Right atrium auricular region (tissue), 2 donors: Measurements from ENCODE around the gene PPP1R15B. TPM values are rescaled to one million over a fixed set of nuclear protein-coding genes. Genes with fewer than 3 reads are reported as not detected.
A peak's percentile ranks its signal among the peaks of the same experiment; 100 is the strongest.

Experiments used
- DNase-seq: peaks from one replicate; pipeline ENCODE4 v3.0.0-alpha.2; 2019; ENCODE audit warnings: low spot score
- H3K27ac ChIP-seq, 2 donors: fragments of 200-600 bp; sonication (generic); 1 replicate in 1 of 2; 2 replicates in 1 of 2; pipeline ENCODE4 v1.5.1; 2016 to 2019
- H3K27me3 ChIP-seq, 2 donors: fragments of 200-600 bp; sonication (generic); one replicate each; pipeline versions ENCODE4 v1.5.1 to v1.6.0; 2017 to 2019
- H3K36me3 ChIP-seq: fragments of 200-600 bp; sonication (generic); one replicate; pipeline ENCODE4 v1.5.1; 2016
- H3K4me1 ChIP-seq, 2 donors: fragments of 200-600 bp; sonication (generic); one replicate each; pipeline versions ENCODE4 v1.5.1 to v1.6.0; 2017 to 2019
- H3K4me3 ChIP-seq, 2 donors: fragments of 200-600 bp; sonication (generic); 1 replicate in 1 of 2; 2 replicates in 1 of 2; pipeline ENCODE4 v1.5.1; 2017 to 2019; ENCODE audit warnings: mild to moderate bottlenecking in 1 of 2, moderate library complexity in 1 of 2
- H3K9me3 ChIP-seq, 2 donors: fragments of 200-600 bp; sonication (generic); one replicate each; pipeline ENCODE4 v1.5.1; 2019
- CTCF ChIP-seq, 2 donors: fragments of 200-600 bp; sonication (generic); IDR thresholded peaks; one replicate each; pipeline ENCODE4 v1.5.1; 2019; ENCODE audit warnings: antibody characterized with exemption in 2 of 2
- total RNA-seq, 2 donors: library from RNA; depleted of rRNA; stranded (reverse); fragments of >200 nt; gene quantifications; one replicate each; pipeline ENCODE4 v1.1.0, GENCODE V29; 2016

The PPP1R15B gene
- total RNA-seq, 2 donors from 2014 or later, result 27.3 to 30.9 TPM

GRCh38 chr1:204421441-204421840 lies 9.8 kb upstream of the PPP1R15B start:
- TF ChIP-seq CTCF (IDR thresholded peaks at IDR 0.05), result no peak
- Histone ChIP-seq H3K27me3 (no peaks in the 10 kb centered on the region), H3K9me3 (no peaks in the 10 kb centered on the region), H3K27ac (no peak overlapping the region), H3K4me1 (peaks cover 0 to 31% of the 10 kb centered on the region in 2 donors), H3K4me3 (no peak overlapping the region), H3K36me3 (peaks cover 40% of the 10 kb centered on the region)
- DNase-seq, result no peak

GRCh38 chr1:204420039-204421004 lies 8.7 kb upstream of the PPP1R15B start:
- TF ChIP-seq CTCF (IDR thresholded peaks at IDR 0.05), result no peak
- DNase-seq, result peak; percentile 47
- no peaks in the 10 kb centered on the region for H3K9me3 ChIP-seq
- peaks cover 0 to 27% of the 10 kb centered on the region in 2 donors for H3K4me1 ChIP-seq
- H3K4me3 ChIP-seq, result no peak overlapping the region
- peaks cover 35% of the 10 kb centered on the region for H3K36me3 ChIP-seq
- H3K27me3 ChIP-seq, result no peaks in the 10 kb centered on the region
- H3K27ac ChIP-seq, result no peak overlapping the region

GRCh38 chr1:204419064-204419403 lies 7.4 kb upstream of the PPP1R15B start:
- no peaks in the 10 kb centered on the region for H3K27me3 ChIP-seq
- H3K4me1 ChIP-seq, result peaks cover 0 to 27% of the 10 kb centered on the region in 2 donors
- H3K4me3 ChIP-seq, result no peak overlapping the region
- TF ChIP-seq CTCF (IDR thresholded peaks at IDR 0.05), result no peak
- no peak overlapping the region for H3K27ac ChIP-seq
- DNase-seq, result no peak
- no peaks in the 10 kb centered on the region for H3K9me3 ChIP-seq
- H3K36me3 ChIP-seq, result peaks cover 22% of the 10 kb centered on the region

- H3K9me3 ChIP-seq, result no peaks in the 10 kb centered on the region
- no peak for TF ChIP-seq CTCF (IDR thresholded peaks at IDR 0.05)
- peaks cover 0 to 27% of the 10 kb centered on the region in 2 donors for H3K4me1 ChIP-seq
- peak; percentile 40 for DNase-seq
- no peak overlapping the region for H3K4me3 ChIP-seq
- peak overlapping the region; percentile 73 to 81 for H3K27ac ChIP-seq
- H3K27me3 ChIP-seq, result no peaks in the 10 kb centered on the region
- H3K36me3 ChIP-seq, result peaks cover 16% of the 10 kb centered on the region
Measured at GRCh38 chr1:204418174-204419063, 6.8 kb upstream of the PPP1R15B start.

GRCh38 chr1:204417074-204417997 lies 5.7 kb upstream of the PPP1R15B start:
- no peak for TF ChIP-seq CTCF (IDR thresholded peaks at IDR 0.05)
- Histone ChIP-seq H3K27ac (peak overlapping the region; percentile 73 to 81), H3K4me3 (peak overlapping the region in 1 of 2 donors; percentile 9), H3K9me3 (no peaks in the 10 kb centered on the region), H3K36me3 (peaks cover 5% of the 10 kb centered on the region), H3K4me1 (peaks cover 0 to 29% of the 10 kb centered on the region in 2 donors), H3K27me3 (no peaks in the 10 kb centered on the region)
- DNase-seq, result peak; percentile 76
